Measurements from ENCODE around the gene KCNQ1.

KCNQ1 gene

DNA sequence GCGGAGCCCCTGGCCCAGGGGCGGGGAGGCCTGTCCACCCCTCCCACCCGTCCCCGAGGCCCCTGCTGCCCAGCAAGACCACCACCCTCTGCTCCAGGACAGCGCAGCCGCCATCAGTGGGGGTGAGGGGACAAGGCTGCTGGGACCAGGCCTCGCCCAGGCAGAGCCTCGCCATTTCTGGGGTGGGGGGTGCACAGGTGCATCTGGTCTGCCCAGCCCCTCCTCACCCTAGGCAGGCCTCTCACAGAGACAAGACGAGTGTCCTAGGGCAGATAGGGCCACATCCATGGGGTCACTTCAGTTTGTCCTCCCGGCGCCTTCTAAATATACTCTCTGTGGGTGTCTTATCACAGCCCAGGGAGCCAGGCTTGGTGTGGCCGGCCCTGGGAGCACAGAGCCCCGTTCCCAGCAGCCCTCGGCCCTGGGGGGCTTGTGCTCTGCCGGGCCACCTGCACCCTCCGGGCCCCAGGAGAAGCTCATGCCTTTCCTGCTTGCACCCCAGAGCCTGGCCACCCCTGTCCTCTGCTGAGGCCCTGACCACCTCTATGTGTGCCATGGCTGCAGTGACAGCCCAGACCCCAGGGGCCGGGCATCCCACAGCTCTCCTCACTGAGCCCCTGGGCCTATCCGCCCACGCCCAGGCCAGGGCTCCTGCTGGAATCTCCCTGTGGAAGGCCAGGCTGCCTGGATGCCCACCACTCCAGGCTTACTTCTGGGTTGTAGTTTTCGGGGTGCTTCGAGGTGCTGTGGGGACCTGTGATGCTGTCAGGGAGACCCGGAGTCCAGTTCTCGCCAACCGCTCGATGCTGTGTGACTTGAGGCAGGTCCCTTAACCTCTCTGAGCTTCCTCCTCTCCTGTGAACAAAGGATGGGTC lies 70.8 kb downstream of the KCNQ1 start:
- peak; percentile 11 for DNase-seq

- DNase-seq, result peak; percentile 11
Observed at GRCh38 chr11:2516276-2517015, 71.6 kb downstream of the KCNQ1 start.

DNA sequence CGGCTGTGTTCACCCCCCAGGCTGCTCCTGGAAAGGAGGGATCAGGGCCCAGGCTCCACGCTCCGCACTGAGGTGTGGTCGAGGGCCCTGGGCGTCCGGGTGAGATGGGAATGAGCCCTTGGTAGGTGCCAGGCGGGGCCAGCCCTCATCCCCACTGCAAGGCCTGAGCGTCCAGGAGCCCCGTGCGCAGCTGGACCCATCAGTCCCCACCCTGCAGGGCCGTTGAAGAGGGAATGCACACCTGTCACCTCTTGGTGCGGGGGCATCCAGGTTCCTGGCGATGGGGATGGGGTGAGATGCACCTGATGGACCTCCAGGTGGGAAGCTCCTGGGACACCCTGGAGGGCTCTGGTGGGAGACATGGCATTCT lies 72.2 kb downstream of the KCNQ1 start:
- DNase-seq, result peak; percentile 9

GRCh38 chr11:2517386-2518064 lies 72.7 kb downstream of the KCNQ1 start:
- peak; percentile 10 for DNase-seq

- peak; percentile 8 for DNase-seq
Observed at GRCh38 chr11:2518111-2518982, 73.5 kb downstream of the KCNQ1 start.

- DNase-seq, result peak; percentile 13
Observed at GRCh38 chr11:2518983-2519340, 74.2 kb downstream of the KCNQ1 start.

DNA sequence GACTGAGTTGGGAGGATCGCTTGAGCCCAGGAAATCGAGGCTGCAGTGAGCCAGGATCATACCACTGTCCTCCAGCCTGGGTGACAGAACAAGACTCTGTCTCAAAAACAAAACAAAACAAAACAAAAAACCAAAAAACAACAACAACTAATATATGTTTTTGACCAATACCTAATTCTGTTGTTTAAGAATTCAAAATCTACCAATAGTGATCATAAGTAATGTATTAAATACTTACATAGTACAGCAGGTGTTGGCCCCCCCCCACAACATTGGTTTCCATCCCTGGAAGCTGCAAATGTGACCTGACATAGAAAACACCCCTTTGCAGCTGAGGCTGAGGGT lies 74.7 kb downstream of the KCNQ1 start:
- DNase-seq, result no peak

GRCh38 chr11:2519862-2520735 lies 75.3 kb downstream of the KCNQ1 start:
- DNase-seq, result peak; percentile 10

DNA sequence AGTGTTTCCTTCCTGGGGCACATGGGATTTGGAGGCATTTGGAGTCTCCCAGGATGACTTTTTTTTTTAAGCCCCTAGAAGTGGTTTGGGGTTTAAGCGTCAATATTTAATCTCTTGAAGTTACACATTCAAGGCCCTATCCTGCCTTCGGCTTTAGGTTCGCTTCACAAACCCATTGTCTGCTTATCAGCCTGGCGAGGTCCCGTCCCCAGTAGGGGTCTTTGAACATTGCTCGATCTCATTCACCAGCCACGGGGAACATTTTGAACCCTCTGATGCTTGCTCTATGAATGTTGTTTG lies 75.9 kb downstream of the KCNQ1 start:
- DNase-seq, result peak; percentile 3

- peak; percentile 8 for DNase-seq
Observed at GRCh38 chr11:2521081-2521732, 76.4 kb downstream of the KCNQ1 start.

GRCh38 chr11:2521733-2522630 lies 77.2 kb downstream of the KCNQ1 start:
- DNase-seq, result peak; percentile 13

DNA sequence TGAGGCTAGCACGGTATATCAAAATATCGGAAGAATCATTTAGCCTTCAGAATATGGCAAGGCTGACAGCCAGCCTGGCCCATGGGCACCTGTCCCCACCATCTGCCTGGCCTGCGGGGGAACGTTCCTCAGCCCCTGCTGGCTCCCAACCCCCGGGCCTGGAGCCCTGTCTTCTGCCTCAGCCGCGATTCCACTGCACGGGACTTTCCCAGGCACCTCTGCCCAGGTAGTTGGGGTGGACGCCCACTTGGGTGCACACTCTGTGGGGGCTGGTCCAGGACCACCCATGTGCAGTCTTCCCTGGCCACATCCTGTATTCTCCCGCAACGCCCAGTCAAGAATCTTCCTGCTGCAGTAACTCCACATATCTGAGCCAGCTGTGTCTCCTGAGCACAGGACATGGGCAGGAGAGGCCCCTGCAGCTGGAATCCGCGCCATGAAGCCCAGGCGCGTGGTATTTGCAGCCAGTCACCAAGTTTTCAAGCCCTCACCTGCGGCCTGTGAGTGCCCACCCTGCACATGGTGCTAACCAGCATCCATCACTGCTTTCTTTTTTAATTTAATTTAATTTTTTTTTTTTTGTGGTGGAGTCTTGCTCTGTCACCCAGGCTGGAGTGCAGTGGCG lies 77.9 kb downstream of the KCNQ1 start:
- peak; percentile 4 for DNase-seq

GRCh38 chr11:2523821-2524391 lies 79.1 kb downstream of the KCNQ1 start:
- DNase-seq, result peak; percentile 4

- peak; percentile 10 for DNase-seq
Observed at GRCh38 chr11:2524446-2525165, 79.8 kb downstream of the KCNQ1 start.

DNA sequence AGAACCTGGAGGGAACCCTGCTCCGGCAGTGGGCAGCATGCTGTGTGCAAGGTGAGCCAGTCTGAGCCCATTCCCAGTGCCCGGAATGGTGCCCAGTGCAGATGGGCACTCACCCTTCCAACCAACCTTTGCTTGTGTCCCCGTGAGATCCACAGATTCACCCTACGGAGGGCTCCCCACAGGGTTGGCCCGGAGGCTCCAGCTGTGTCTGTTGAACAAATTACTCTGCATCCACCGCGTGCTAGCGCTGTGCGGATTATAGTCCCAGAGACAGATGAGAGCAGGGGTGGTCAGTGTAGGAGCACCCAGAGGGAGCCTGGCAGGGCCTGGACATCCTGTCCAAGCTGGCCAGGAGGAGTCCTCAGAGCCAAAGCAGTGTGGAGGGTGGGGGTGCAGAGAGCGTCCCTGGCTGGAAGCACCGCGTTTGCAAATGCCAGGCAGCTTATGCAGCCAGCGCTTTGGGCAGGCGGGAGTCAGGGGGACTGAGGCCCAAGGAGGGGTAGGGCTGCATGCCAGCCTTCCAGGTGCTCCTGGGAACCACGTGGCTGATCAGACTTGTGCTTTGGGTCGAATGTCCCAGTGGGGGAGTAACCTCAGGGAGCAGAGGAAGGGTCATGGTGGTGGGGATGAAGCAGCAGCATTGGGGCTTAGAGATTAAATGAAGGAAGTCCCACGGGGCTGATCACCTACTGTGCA lies 80.5 kb downstream of the KCNQ1 start:
- peak; percentile 12 for DNase-seq

DNA sequence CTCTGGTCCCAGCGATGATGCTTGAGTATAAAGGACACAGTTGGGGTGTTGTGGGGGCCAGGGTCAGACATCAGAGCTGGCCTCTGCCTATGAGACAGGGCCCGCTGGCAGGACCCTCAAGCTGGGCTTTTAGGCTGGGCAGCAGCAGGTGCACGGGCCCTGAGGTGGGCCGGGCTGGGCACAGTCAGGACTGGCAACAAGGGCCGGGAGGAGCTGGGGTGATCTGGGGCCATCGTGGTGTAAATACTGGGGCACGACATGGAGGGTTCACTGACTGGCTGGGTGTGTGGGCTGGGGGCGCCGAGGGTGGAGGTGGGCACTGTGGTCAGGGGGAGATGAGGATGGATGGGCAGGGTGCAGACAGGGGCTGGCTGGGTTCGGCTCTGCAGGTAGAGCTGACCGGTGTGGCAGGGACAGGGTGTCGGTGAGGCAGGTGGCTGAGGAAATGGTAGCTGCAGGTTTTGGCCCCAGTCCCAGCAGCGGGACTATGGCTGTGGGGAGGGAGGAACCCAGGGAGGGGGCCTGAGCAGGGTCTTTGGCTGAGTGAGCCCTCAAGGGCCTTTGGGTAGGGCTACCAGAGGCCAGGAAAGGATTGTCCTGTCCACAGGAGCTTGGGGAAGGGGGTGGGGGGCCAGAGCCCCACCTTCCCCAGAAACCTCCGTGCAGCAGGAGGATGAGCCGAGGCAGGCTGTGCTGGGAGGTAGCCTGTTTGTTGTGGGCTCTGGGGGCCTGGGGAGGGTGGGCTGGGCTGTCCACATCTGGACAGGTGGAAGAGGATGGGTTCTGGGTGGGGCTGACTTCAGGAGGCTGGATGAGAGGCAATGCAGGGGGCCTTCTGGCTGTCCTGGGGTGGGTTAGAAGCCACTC lies 81.4 kb downstream of the KCNQ1 start:
- DNase-seq, result peak; percentile 6

DNA sequence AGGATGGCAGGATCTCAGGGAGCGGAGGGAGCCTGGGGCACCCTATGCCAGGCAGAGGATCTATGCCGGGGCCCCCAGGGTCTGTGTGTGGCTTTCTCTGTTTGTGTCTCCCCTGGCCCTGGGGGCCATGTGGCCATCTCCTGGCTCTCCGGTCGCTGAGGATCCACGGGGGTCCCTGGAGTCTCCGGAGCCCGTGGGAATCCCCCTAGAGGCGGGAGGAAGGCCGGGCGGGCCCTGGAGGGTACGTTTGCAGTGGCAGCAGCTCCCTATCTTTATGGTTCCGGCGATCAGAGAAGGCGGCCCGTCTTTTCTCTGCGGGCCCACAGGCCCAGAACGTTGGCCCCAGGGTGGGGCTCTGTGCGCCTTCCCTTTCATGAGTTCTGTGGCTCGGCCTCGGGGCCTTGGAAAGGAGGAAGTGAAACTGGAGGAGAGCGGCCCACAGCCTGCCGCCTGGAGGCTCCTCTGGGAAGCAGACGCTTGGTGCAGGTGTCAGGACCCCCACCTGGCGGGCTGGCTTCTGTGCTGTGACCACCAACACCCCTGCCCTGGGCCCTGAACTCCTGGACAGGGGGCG lies 82.1 kb downstream of the KCNQ1 start:
- DNase-seq, result peak; percentile 14

Measured in activated CD8-positive, alpha-beta memory T cell treated with anti-CD3 and anti-CD28 coated beads, Interleukin-2, amount 50 U/mL, for 4 hours (primary cell).